ENCODE results near the gene TMEM163. TPM values are rescaled to one million over a fixed set of nuclear protein-coding genes. Genes with fewer than 3 reads are reported as not detected.

The TMEM163 gene
- total and polyA plus RNA-seq, 2 of the 13 experiments (the other 11 are each of a cell fraction or from before 2014, with no cell fraction given) = 0.05 TPM; not detected in 1

DNA sequence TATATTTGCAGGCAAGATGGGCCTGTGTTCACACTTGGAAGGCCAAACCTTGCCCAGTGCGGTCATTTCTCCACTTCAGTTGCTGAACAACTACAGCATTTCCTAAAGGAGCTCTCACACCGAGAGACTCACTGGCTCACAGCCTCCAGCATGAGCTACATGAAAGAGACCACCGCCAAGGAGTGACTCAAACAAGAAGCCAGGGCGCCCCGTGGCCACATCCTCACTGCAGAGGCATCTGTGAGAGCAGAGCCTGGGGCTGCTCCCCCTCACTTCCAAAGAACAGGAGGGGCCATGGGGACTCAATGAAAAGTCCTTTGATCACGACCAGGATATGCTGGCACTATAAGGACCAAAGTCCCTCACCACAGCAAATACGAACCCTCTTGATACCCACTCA is 50.0 kb downstream of the TMEM163 start:
- H3K27ac ChIP-seq (ENCODE audit: extremely low read length, insufficient read depth, low read length) = no peak overlapping the region
- no peak overlapping the region for H2AFZ ChIP-seq (ENCODE audit: low read length)
- no peaks in the 10 kb centered on the region for H3K79me2 ChIP-seq (ENCODE audit: insufficient read depth, low read length)
- no peak for DNase-seq (ENCODE audit: low spot score)
- in situ Hi-C loops (cut with HindIII; ENCODE audit: extremely low pct_ligation_motif_present, low pct_unique_long_range_greater_than_20kb) = no loop called here
- no peak overlapping the region for H3K4me3 ChIP-seq (replicated peaks in 1 of 3; ENCODE audit: insufficient read depth in 1 of 3, low read depth in 2 of 3, low read length in 3 of 3)
- no peaks in the 10 kb centered on the region for H3K4me1 ChIP-seq (ENCODE audit: insufficient read depth, low read length)
- no peaks in the 10 kb centered on the region for H4K20me1 ChIP-seq (ENCODE audit: insufficient read depth, low read length)
- H3K4me2 ChIP-seq (ENCODE audit: low read depth, low read length) = no peak overlapping the region
- ATAC-seq = no peak
- 25% methylated on average over 7 of the region's 7 CpGs for WGBS (ENCODE audit: low lambda C conversion rate)
- intact Hi-C loops (cut with micrococcal nuclease; ENCODE audit: unreplicated experiment) = no loop called here
- H3K9me3 ChIP-seq (ENCODE audit: low read length) = no peaks in the 10 kb centered on the region
- H3K36me3 ChIP-seq (replicated peaks in 1 of 2; ENCODE audit: control insufficient read depth in 1 of 2, insufficient read depth in 2 of 2, low read length in 2 of 2) = no peaks in the 10 kb centered on the region
- H3K9ac ChIP-seq (ENCODE audit: insufficient read depth, low read depth, low read length) = no peak overlapping the region
- peaks cover 0 to 15% of the 10 kb centered on the region in 2 experiments; a peak in 2 of 5 replicates for H3K27me3 ChIP-seq (ENCODE audit: control insufficient read depth in 1 of 2, insufficient read depth in 2 of 2, low read length in 2 of 2)
- TF ChIP-seq ZNF431 (CRISPR knock-in tag; IDR thresholded peaks at IDR 0.05; ENCODE audit: borderline replicate concordance, low read depth) = no peak
- TF ChIP-seq ZBTB4 (CRISPR knock-in tag; IDR thresholded peaks at IDR 0.05; ENCODE audit: borderline replicate concordance) = no peak
- no peak for TF ChIP-seq THAP11 (CRISPR knock-in tag; IDR thresholded peaks at IDR 0.05)
- TF ChIP-seq JUN (CRISPR knock-in tag; IDR thresholded peaks at IDR 0.05) = no peak
- TF ChIP-seq, protein P1, sequence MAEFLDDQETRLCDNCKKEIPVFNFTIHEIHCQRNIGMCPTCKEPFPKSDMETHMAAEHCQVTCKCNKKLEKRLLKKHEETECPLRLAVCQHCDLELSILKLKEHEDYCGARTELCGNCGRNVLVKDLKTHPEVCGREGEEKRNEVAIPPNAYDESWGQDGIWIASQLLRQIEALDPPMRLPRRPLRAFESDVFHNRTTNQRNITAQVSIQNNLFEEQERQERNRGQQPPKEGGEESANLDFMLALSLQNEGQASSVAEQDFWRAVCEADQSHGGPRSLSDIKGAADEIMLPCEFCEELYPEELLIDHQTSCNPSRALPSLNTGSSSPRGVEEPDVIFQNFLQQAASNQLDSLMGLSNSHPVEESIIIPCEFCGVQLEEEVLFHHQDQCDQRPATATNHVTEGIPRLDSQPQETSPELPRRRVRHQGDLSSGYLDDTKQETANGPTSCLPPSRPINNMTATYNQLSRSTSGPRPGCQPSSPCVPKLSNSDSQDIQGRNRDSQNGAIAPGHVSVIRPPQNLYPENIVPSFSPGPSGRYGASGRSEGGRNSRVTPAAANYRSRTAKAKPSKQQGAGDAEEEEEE (CRISPR knock-in tag; IDR thresholded peaks at IDR 0.05; ENCODE audit: borderline replicate concordance) = no peak
- FAIRE-seq = no peak
- no TSS peak for BruUV-seq (replicated peaks)
- ChIA-PET POLR2A (no interaction called here), CTCF (ENCODE audit: low intra/inter-chr PET ratio, low total read pairs) (no interaction called here)

All from HepG2 (cell line).